WERI-Rb-1 (cell line): ENCODE measurements around the gene ADAT3.

Experiments
- DNase-seq: peaks from one replicate; pipeline ENCODE4 v3.0.0-alpha.2; 2020
- H3K27ac ChIP-seq: fragments of 250-450 bp; sonication (Bioruptor Pico); 2 replicates; pipeline ENCODE4 v1.5.1; 2020; ENCODE audit warnings: mild to moderate bottlenecking, moderate library complexity
- H3K27me3 ChIP-seq: fragments of 250-450 bp; sonication (Bioruptor Pico); 2 replicates; pipeline ENCODE4 v1.5.1; 2021; ENCODE audit warnings: mild to moderate bottlenecking, low read depth, moderate library complexity; ENCODE audit not compliant: insufficient read depth, severe bottlenecking
- H3K36me3 ChIP-seq: fragments of 250-450 bp; sonication (Bioruptor Pico); 2 replicates; pipeline ENCODE4 v1.5.1; 2020; ENCODE audit warnings: mild to moderate bottlenecking, moderate library complexity
- H3K4me3 ChIP-seq: 2 replicates; pipeline ENCODE4 v1.5.1; 2011; ENCODE audit warnings: low read depth, mild to moderate bottlenecking, control low read depth, low read length
- H3K9me3 ChIP-seq: fragments of 250-450 bp; sonication (Bioruptor Pico); 2 replicates; pipeline ENCODE4 v1.5.1; 2021; ENCODE audit warnings: mild to moderate bottlenecking, moderate library complexity; ENCODE audit not compliant: severe bottlenecking
- TF ChIP-seq, protein P1 (sequence below): IDR thresholded peaks from 2 replicates; pipeline ENCODE4 v1.5.1; 2011; ENCODE audit warnings: low read depth, mild to moderate bottlenecking, control low read depth, inconsistent platforms, low read length

The ADAT3 gene

DNA sequence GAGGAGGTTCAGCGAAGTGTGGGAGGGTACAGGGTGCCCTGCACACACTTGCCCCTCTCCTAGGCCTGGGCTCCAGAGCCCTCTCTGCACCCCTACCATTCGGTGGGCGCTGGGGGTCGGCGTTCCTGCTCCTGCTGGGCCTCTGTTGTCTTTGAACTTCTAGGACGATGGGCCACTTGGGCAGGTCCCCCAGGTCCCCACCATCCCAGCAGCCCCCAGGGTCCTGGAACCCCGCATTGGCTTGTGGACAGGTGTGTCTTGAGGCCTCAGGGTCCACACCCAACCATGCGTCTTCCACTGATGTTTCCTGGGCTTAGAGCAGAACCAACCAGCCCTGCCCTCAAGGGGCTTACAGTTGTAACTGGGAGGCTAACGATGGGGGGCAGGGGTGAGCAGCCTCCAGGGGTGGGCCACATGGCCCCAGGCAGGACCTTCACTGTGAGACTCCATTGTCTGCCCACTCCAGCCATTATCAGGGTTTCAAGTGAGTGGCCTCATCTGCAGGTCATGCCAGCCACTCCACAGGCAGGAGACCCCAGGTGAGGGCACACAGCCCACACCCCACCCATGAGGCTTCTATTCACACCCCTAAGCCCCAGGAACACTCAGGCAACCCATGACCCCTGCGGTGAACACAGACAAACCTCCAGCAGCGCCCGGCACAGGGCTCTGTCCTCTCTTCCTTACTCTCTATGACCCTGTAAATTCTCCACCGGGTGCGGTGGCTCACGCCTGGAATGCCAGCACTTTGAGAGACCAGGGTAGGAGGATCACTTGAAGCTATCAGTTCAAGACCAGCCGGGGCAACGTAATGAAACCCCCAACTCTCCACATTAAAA, 39.8 kb upstream of the ADAT3 start:
- TF ChIP-seq, protein P1, sequence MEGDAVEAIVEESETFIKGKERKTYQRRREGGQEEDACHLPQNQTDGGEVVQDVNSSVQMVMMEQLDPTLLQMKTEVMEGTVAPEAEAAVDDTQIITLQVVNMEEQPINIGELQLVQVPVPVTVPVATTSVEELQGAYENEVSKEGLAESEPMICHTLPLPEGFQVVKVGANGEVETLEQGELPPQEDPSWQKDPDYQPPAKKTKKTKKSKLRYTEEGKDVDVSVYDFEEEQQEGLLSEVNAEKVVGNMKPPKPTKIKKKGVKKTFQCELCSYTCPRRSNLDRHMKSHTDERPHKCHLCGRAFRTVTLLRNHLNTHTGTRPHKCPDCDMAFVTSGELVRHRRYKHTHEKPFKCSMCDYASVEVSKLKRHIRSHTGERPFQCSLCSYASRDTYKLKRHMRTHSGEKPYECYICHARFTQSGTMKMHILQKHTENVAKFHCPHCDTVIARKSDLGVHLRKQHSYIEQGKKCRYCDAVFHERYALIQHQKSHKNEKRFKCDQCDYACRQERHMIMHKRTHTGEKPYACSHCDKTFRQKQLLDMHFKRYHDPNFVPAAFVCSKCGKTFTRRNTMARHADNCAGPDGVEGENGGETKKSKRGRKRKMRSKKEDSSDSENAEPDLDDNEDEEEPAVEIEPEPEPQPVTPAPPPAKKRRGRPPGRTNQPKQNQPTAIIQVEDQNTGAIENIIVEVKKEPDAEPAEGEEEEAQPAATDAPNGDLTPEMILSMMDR: no peak
- H3K27me3 ChIP-seq: no peaks in the 10 kb centered on the region
- peak overlapping the region; percentile 68 for H3K4me3 ChIP-seq
- H3K36me3 ChIP-seq: no peaks in the 10 kb centered on the region
- peaks cover 2% of the 10 kb centered on the region for H3K9me3 ChIP-seq
- H3K27ac ChIP-seq: peak overlapping the region; percentile 97
- DNase-seq: no peak

DNA sequence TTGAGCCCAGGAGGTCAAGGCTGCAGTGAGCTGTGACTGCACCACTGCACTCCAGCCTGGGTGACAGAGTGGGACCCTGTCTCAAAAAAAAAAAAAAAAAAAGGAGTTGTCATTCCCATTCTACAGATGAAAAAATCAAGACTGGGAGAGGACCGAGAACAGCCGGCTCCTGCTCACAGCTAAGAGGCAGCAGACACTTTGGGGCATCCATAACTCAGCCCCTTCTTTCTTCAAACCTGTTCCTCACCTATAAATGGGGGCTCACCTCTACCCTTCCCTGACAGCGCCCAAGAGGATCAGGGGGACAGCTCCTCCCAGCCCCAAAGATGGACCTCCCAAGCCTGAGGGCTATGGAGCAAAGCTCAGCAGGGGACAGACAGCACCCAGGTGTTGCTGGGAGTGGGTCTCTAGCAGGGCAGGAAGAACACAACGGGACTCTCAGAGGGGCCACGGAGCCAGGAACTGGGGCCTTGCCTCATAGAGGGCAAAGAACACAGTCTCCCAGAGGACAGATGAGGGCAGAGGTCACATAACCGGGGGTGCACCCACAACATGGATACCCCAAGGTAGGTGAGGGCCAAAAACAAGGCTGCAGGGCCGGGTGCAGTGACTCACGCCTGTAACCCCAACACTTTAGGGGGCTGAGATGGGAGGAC, 38.4 kb upstream of the ADAT3 start:
- H3K27ac ChIP-seq: no peak overlapping the region

GRCh38 chr19:1867349-1867724, 37.9 kb upstream of the ADAT3 start:
- DNase-seq: no peak
- Histone ChIP-seq H3K4me3 (no peak overlapping the region), H3K36me3 (no peaks in the 10 kb centered on the region; the same call in 1 of the 2 replicates), H3K9me3 (peaks cover 2% of the 10 kb centered on the region), H3K27me3 (no peaks in the 10 kb centered on the region), H3K27ac (no peak overlapping the region)
- TF ChIP-seq, protein P1: no peak

More for the DNA sequence above, 38.4 kb upstream of the ADAT3 start:
- Histone ChIP-seq H3K9me3 (peaks cover 2% of the 10 kb centered on the region), H3K4me3 (no peak overlapping the region), H3K36me3 (no peaks in the 10 kb centered on the region), H3K27me3 (no peaks in the 10 kb centered on the region)
- no peak for DNase-seq
- TF ChIP-seq, protein P1: no peak

DNA sequence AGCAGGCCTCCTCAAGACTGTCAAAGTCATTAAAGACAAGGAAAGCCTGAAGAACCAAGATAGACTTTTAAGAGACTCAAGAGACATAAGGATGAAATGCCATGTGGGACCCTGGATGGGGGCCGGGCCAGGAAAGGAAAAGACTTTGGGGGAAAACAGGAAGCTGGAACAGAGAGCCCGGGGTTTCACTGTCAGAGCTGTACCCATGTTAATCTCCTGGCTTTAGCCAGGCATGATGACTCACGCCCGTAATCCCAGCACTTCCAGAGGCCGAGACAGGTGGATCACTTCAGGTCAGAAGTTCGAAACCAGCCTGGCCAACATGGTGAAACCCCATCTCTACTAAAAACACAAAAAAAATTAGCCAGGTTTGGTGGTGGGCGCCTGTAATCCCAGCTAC, 36.2 kb upstream of the ADAT3 start:
- H3K4me3 ChIP-seq: no peak overlapping the region
- H3K27ac ChIP-seq: peak overlapping the region; percentile 12
- peak; percentile 69 for DNase-seq
- H3K9me3 ChIP-seq: peaks cover 2% of the 10 kb centered on the region
- TF ChIP-seq, protein P1: no peak
- peaks cover 11% of the 10 kb centered on the region for H3K36me3 ChIP-seq
- H3K27me3 ChIP-seq: no peaks in the 10 kb centered on the region

- Histone ChIP-seq H3K4me3 (no peak overlapping the region), H3K9me3 (no peaks in the 10 kb centered on the region), H3K27me3 (no peaks in the 10 kb centered on the region), H3K27ac (no peak overlapping the region), H3K36me3 (peaks cover 11% of the 10 kb centered on the region)
- TF ChIP-seq, protein P1: no peak
- no peak for DNase-seq
Observed at GRCh38 chr19:1871140-1871597, 34.0 kb upstream of the ADAT3 start.
